Motor neuron (in vitro differentiated cells): Measurements from ENCODE around the gene ISG15. TPM values are rescaled to one million over a fixed set of nuclear protein-coding genes. Genes with fewer than 3 reads are reported as not detected.

Source experiments
- ATAC-seq, 8 experiments: fragments of 200-7000 bp; cut with Tn5 transposase; replicated peaks in 6 of 8; 2 replicates each; pipeline ENCODE4 v1.8.0; 2021; ENCODE audit warnings: mild to moderate bottlenecking in 8 of 8, moderate library complexity in 8 of 8
- H3K27ac ChIP-seq, 2 donors: fragments of 250-450 bp; sonication (Bioruptor Pico); 2 replicates each; pipeline ENCODE4 v1.9.0; 2021; ENCODE audit warnings: antibody characterized with exemption in 2 of 2, mild to moderate bottlenecking in 2 of 2, moderate library complexity in 1 of 2
- H3K4me1 ChIP-seq, 2 donors: fragments of 250-450 bp; sonication (Bioruptor Pico); replicated peaks in 1 of 2; 2 replicates each; pipeline ENCODE4 v1.6.1; 2021; ENCODE audit warnings: antibody characterized with exemption in 2 of 2, mild to moderate bottlenecking in 2 of 2, moderate library complexity in 1 of 2
- H3K4me3 ChIP-seq, 5 donors: fragments of 250-450 bp; sonication (Bioruptor Pico); 2 replicates each; pipeline ENCODE4 v1.9.0; 2021; ENCODE audit warnings: antibody characterized with exemption in 5 of 5, mild to moderate bottlenecking in 5 of 5, moderate library complexity in 4 of 5
- WGBS, 10 experiments: fragments of 450-650 bp; shearing (Covaris generic); methylation state at CpG; one replicate each; pipeline ENCODE4 v1.0.0; 2022; 5-methylcytosine and 5-hydroxymethylcytosine counted together
- in situ Hi-C, 9 experiments: fragments of 400-800 bp; cut with MboI; loops; one replicate each; pipeline ENCODE4 v1.15.0; 2021; ENCODE audit warnings: low sequenced_read_pairs in 9 of 9, low pct_unique_long_range_greater_than_20kb in 2 of 9; ENCODE audit not compliant: unreplicated experiment in 9 of 9
- total RNA-seq, 8 experiments: library from RNA; unstranded; fragments of 300-600 nt; gene quantifications; 2 replicates each; pipeline versions ENCODE4 v1.2.3 to v1.2.4, GENCODE V29; 2022

The ISG15 gene
- total RNA-seq, 8 experiments from 2014 or later, result 18.6 to 398 (median 26.2) TPM

GRCh38 chr1:1031659-1032235 is 18.4 kb downstream of the ISG15 start:
- peak overlapping the region in 1 of 2 donors; percentile 8 for H3K27ac ChIP-seq
- ATAC-seq, result no peak
- in situ Hi-C loops, result loop anchor here in 1 of 9 experiments (10.0 kb wide), 1 partner anchor 83 kb away; the partner anchor contains the start of gene C1orf159
- 53 to 100% (median 92%) methylated on average over 1 to 4 of the region's 11 CpGs; no CpG with 5 or more reads in 6 of the 10 experiments for WGBS, 10 experiments
- H3K4me3 ChIP-seq, result no peak overlapping the region
- peaks cover 47 to 52% of the 10 kb centered on the region in 2 donors for H3K4me1 ChIP-seq

- WGBS, 10 experiments, result 73 to 83% methylated on average over 2 to 8 of the region's 16 CpGs; no CpG with 5 or more reads in 8 of the 10 experiments
- in situ Hi-C loops, result loop anchor here in 1 of 9 experiments (10.0 kb wide), 1 partner anchor 82 kb away; the partner anchor contains the start of gene C1orf159
- peak overlapping the region; percentile 20 to 44 for H3K27ac ChIP-seq
- peak overlapping the region; percentile 35 to 53 (median 37) for H3K4me3 ChIP-seq
- H3K4me1 ChIP-seq, result peaks cover 40 to 46% of the 10 kb centered on the region in 2 donors
- peak; percentile 1 to 56 (median 46) for ATAC-seq
Observed at GRCh38 chr1:1032424-1032823, 19.1 kb downstream of the ISG15 start.

DNA sequence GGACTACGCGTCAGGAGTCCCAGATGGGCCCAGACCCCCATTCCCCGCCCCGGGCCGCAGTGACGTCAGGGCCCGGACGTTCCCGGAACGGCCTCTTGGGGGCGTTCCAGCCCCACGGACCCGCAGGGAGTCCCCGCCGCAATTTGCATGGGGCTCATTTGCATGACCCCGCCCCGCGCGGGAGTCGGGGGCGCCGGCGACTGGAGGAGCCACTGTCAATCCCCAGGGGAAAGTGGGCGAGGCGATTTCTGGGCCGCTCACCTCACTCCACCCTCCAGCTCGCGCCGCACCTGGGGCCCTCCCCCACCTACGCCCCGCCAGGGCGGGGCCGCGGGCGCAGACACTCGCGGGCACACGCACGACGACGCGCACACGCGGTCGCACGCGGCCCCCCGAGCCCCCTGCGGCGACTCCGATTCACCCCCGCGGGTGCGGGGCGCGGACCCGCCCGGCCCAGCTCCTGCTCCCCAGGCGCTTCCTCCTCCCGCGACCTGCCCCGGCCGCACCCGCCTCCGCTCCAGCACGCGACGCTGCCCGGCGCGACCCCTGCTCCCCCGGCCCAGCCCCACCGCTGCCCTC is 19.8 kb downstream of the ISG15 start:
- peak overlapping the region; percentile 30 to 56 for H3K27ac ChIP-seq
- peak overlapping the region; percentile 35 to 53 (median 37) for H3K4me3 ChIP-seq
- in situ Hi-C loops, result loop anchor here in 1 of 9 experiments (10.0 kb wide), 1 partner anchor 82 kb away; the partner anchor contains the start of gene C1orf159
- ATAC-seq, result peak; percentile 81 to 97 (median 85)
- peaks cover 36 to 48% of the 10 kb centered on the region in 2 donors for H3K4me1 ChIP-seq
- 0 to 4% methylated on average over 4 to 9 of the region's 73 CpGs; no CpG with 5 or more reads in 8 of the 10 experiments for WGBS, 10 experiments

DNA sequence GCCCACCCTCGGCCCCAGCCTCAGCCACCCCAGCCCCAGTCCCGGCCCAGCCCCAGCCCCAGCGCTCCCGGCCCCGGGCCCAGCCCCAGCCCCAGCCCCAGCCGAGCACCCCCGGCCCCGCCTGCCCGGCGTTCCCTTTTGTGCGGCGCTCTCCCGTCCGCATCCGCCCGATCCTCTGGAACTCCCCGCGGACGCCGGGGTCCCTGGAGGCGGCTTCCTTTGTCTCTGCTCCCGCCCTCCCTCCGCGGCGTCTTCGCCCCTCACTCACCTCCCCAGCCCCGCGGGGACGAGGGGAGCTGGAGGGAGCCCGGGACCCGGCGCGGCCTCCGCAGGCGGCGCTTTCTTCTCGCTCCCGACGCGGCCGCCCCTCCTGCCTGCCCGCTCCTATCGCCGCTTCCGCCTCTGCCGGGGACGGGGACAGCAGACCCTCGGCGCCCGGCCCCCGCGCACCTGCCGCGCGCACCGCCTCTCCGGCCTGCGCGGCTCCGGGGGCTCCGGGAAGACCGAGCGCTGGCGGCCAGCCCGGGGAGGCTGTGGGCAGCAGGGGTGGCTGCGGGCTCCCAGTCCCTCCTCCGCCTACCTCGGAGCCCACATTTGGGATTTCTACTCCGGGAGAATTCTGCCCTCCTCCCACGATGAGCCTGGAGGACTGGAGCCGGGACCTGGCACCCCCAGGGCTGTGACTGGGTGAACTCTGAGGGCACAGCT is 20.6 kb downstream of the ISG15 start:
- peak in 5 of 8 experiments; percentile 9 to 30 (median 28) for ATAC-seq
- Histone ChIP-seq H3K4me1 (peaks cover 44 to 56% of the 10 kb centered on the region in 2 donors), H3K4me3 (peak overlapping the region; percentile 35 to 53 (median 37)), H3K27ac (peak overlapping the region; percentile 45 to 55)
- WGBS, 10 experiments, result 5 to 65% (median 7%) methylated on average over 3 to 11 of the region's 71 CpGs; no CpG with 5 or more reads in 7 of the 10 experiments
- in situ Hi-C loops, result loop anchor here in 1 of 9 experiments (10.0 kb wide), 1 partner anchor 81 kb away; the partner anchor contains the start of gene C1orf159

DNA sequence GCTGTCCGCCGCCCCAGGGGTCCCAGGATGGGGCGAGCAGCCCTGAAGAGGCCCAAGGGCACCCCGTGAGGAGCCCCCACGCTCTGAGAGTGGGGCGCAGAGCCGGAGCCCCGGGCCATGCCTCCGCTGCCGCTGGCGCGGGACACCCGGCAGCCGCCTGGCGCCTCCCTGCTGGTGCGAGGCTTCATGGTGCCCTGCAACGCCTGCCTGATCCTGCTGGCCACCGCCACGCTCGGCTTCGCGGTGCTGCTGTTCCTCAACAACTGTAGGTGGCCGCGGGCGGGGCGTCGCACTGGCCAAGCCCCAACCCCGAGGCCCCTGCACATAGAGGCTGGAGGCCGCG is 21.1 kb downstream of the ISG15 start:
- H3K27ac ChIP-seq, result peak overlapping the region in 1 of 2 donors; percentile 45
- ATAC-seq, result no peak
- in situ Hi-C loops, result loop anchor here in 1 of 9 experiments (10.0 kb wide), 1 partner anchor 80 kb away; the partner anchor contains the start of gene C1orf159
- WGBS, 10 experiments, result 40 to 60% (median 50%) methylated on average over 1 to 21 of the region's 30 CpGs; no CpG with 5 or more reads in 5 of the 10 experiments
- H3K4me3 ChIP-seq, result peak overlapping the region; percentile 35 to 53 (median 37)
- peaks cover 50 to 61% of the 10 kb centered on the region in 2 donors for H3K4me1 ChIP-seq

- H3K4me1 ChIP-seq, result peaks cover 60 to 71% of the 10 kb centered on the region in 2 donors
- H3K4me3 ChIP-seq, result no peak overlapping the region
- no peak for ATAC-seq
- WGBS, 10 experiments, result 84 to 97% (median 93%) methylated on average over 6 to 12 of the region's 19 CpGs; no CpG with 5 or more reads in 7 of the 10 experiments
- in situ Hi-C loops, result loop anchor here in 1 of 9 experiments (10.0 kb wide), 1 partner anchor 79 kb away; the partner anchor contains the start of gene C1orf159
- H3K27ac ChIP-seq, result no peak overlapping the region
Observed at GRCh38 chr1:1035291-1035943, 22.1 kb downstream of the ISG15 start.

- Histone ChIP-seq H3K27ac (no peak overlapping the region), H3K4me1 (peaks cover 45 to 56% of the 10 kb centered on the region in 2 donors), H3K4me3 (no peak overlapping the region)
- ATAC-seq, result no peak
- in situ Hi-C loops, result loop anchor here in 1 of 9 experiments (10.0 kb wide), 1 partner anchor 77 kb away; the partner anchor contains the start of gene C1orf159
- WGBS, 10 experiments, result 80 to 100% (median 91%) methylated on average over 2 to 15 of the region's 30 CpGs; no CpG with 5 or more reads in 4 of the 10 experiments
Observed at GRCh38 chr1:1037366-1038327, 24.4 kb downstream of the ISG15 start.

GRCh38 chr1:1038694-1039093 is 25.4 kb downstream of the ISG15 start:
- H3K4me3 ChIP-seq, result no peak overlapping the region
- H3K27ac ChIP-seq, result no peak overlapping the region
- in situ Hi-C loops, result loop anchor here in 1 of 9 experiments (10.0 kb wide), 1 partner anchor 76 kb away; the partner anchor contains the start of gene C1orf159
- H3K4me1 ChIP-seq, result peaks cover 43 to 54% of the 10 kb centered on the region in 2 donors
- ATAC-seq, result no peak
- 69 to 100% (median 91%) methylated on average over 1 to 6 of the region's 6 CpGs; no CpG with 5 or more reads in 4 of the 10 experiments for WGBS, 10 experiments

- 20 to 22% methylated on average over 1 to 5 of the region's 17 CpGs; no CpG with 5 or more reads in 8 of the 10 experiments for whole genome bisulfite sequencing, 10 experiments
- in situ Hi-C loops, result loop anchor here in 1 of 9 experiments (10.0 kb wide), 1 partner anchor 75 kb away; the partner anchor contains the start of gene C1orf159
- Histone ChIP-seq H3K4me1 (peaks cover 39 to 50% of the 10 kb centered on the region in 2 donors), H3K4me3 (peak overlapping the region in 2 of 5 donors; percentile 25), H3K27ac (no peak overlapping the region)
- ATAC-seq, result peak in 5 of 8 experiments; percentile 1 to 17 (median 15)
Observed at GRCh38 chr1:1039145-1039910, 26.0 kb downstream of the ISG15 start.

GRCh38 chr1:1040004-1040991 is 27.0 kb downstream of the ISG15 start:
- Histone ChIP-seq H3K27ac (peak overlapping the region in 1 of 2 donors; percentile 52), H3K4me3 (peak overlapping the region; percentile 13 to 30 (median 25)), H3K4me1 (peaks cover 29 to 40% of the 10 kb centered on the region in 2 donors)
- peak; percentile 85 to 95 (median 90) for ATAC-seq
- 7 to 16% (median 10%) methylated on average over 2 to 35 of the region's 99 CpGs; no CpG with 5 or more reads in 7 of the 10 experiments for WGBS, 10 experiments
- in situ Hi-C loops, result no loop called here
